ENCODE measurements around the gene DACH1. TPM values are rescaled to one million over a fixed set of nuclear protein-coding genes. Genes with fewer than 3 reads are reported as not detected.

DACH1 gene
- total and polyA plus RNA-seq, 9 of the 15 experiments (the other 6 are each of a cell fraction or from before 2014, with no cell fraction given): 0.04 to 0.07 (median 0.04) TPM; not detected in 2

DNA sequence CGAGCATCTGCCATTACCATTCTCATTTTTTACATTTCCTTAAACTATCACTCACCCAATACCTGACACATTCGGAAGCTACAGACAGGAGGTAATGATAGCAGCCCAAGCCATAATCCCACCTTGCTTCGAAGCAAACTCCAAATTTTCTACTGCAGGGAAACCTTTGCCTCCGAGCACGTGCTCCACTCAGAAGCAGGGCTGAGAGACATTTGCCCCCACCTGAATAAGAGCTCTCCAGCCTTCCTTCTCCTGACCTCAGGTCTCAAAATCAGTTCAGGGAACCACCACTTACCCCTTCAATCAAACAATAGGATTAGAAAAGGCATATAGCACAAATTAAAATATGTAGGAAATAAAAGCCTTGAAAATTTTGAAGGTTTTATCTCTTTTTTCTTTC is 2.3 kb upstream of the DACH1 start:
- ATAC-seq (no peak), DNase-seq (ENCODE audit: extremely low read depth in 1 of 4, low spot score in 3 of 4) (no peak), FAIRE-seq (no peak)
- H4K20me1 ChIP-seq (replicated peaks; ENCODE audit: control insufficient read depth, insufficient read depth, low read length): no peaks in the 10 kb centered on the region
- H3K9ac ChIP-seq (ENCODE audit: insufficient read depth in 1 of 2, low read depth in 2 of 2, low read length in 2 of 2): no peak overlapping the region
- no peak overlapping the region for H3K27ac ChIP-seq (ENCODE audit: extremely low read depth, low read depth, low read length)
- WGBS (ENCODE audit: insufficient coverage, low coverage, missing lambda C conversion rate): 0% methylated on average over 5 of the region's 5 CpGs
- no peak overlapping the region for H3K4me3 ChIP-seq
- H3K9me1 ChIP-seq (ENCODE audit: control insufficient read depth, insufficient read depth, low read length): no peaks in the 10 kb centered on the region
- no peaks in the 10 kb centered on the region for H3K27me3 ChIP-seq (ENCODE audit: control insufficient read depth in 2 of 2, insufficient read depth in 2 of 2, low read length in 2 of 2)
- no peaks in the 10 kb centered on the region for H3K36me3 ChIP-seq (ENCODE audit: control insufficient read depth, insufficient read depth, low read length)
- peaks cover 0 to 8% of the 10 kb centered on the region in 2 experiments; a peak in 2 of 5 replicates for H3K4me1 ChIP-seq (replicated peaks in 1 of 2; ENCODE audit: control insufficient read depth in 2 of 2, insufficient read depth in 2 of 2, low read length in 2 of 2)
- ChIA-PET POLR2A (no interaction called here), CTCF (ENCODE audit: low intra/inter-chr PET ratio) (no interaction called here)
- no TSS peak for BruUV-seq (replicated peaks)
- in situ Hi-C loops (cut with MboI) (no loop called here), intact Hi-C loops (cut with micrococcal nuclease) (no loop called here)
- H3K9me3 ChIP-seq (replicated peaks; ENCODE audit: control insufficient read depth, insufficient read depth, low read depth, low read length): no peaks in the 10 kb centered on the region
- H3K4me2 ChIP-seq (ENCODE audit: insufficient read depth, low read length): no peak overlapping the region
- H2AFZ ChIP-seq (ENCODE audit: low read depth, low read length): no peak overlapping the region
- TF ChIP-seq STAT5A (IDR thresholded peaks at IDR 0.05; ENCODE audit: borderline replicate concordance, low read length): no peak
- no peak for TF ChIP-seq ZFP30 (CRISPR knock-in tag; IDR thresholded peaks at IDR 0.05; ENCODE audit: borderline replicate concordance)
- no peak for TF ChIP-seq KDM5B (IDR thresholded peaks at IDR 0.05; ENCODE audit: insufficient replicate concordance, low read depth, low read length)
- no peak for TF ChIP-seq NCOA6 (IDR thresholded peaks at IDR 0.05)
- TF ChIP-seq, protein P1, sequence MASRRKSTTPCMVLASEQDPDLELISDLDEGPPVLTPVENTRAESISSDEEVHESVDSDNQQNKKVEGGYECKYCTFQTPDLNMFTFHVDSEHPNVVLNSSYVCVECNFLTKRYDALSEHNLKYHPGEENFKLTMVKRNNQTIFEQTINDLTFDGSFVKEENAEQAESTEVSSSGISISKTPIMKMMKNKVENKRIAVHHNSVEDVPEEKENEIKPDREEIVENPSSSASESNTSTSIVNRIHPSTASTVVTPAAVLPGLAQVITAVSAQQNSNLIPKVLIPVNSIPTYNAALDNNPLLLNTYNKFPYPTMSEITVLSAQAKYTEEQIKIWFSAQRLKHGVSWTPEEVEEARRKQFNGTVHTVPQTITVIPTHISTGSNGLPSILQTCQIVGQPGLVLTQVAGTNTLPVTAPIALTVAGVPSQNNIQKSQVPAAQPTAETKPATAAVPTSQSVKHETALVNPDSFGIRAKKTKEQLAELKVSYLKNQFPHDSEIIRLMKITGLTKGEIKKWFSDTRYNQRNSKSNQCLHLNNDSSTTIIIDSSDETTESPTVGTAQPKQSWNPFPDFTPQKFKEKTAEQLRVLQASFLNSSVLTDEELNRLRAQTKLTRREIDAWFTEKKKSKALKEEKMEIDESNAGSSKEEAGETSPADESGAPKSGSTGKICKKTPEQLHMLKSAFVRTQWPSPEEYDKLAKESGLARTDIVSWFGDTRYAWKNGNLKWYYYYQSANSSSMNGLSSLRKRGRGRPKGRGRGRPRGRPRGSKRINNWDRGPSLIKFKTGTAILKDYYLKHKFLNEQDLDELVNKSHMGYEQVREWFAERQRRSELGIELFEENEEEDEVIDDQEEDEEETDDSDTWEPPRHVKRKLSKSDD (conservative IDR thresholded peaks at IDR 0.05; ENCODE audit: low read length): no peak
- no peak for TF ChIP-seq HDAC6 (IDR thresholded peaks at IDR 0.05; ENCODE audit: low read depth, low read length)
- no peak for TF ChIP-seq CTBP1 (IDR thresholded peaks at IDR 0.05; ENCODE audit: borderline replicate concordance)
- TF ChIP-seq TBL1XR1 (IDR thresholded peaks at IDR 0.05; ENCODE audit: low read length in 2 of 2): no peak
- TF ChIP-seq, protein P2, sequence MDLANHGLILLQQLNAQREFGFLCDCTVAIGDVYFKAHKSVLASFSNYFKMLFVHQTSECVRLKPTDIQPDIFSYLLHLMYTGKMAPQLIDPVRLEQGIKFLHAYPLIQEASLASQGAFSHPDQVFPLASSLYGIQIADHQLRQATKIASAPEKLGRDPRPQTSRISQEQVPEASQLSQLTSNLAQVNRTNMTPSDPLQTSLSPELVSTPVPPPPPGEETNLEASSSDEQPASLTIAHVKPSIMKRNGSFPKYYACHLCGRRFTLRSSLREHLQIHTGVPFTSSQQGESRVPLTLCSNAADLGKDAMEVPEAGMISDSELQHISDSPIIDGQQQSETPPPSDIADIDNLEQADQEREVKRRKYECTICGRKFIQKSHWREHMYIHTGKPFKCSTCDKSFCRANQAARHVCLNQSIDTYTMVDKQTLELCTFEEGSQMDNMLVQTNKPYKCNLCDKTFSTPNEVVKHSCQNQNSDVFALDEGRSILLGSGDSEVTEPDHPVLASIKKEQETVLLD (IDR thresholded peaks at IDR 0.05): no peak
- no peak for TF ChIP-seq SMAD2 (IDR thresholded peaks at IDR 0.05; ENCODE audit: low read depth, low read length)
- TF ChIP-seq ZZZ3 (IDR thresholded peaks at IDR 0.05): no peak
- no peak for TF ChIP-seq FOXA3 (CRISPR knock-in tag; conservative IDR thresholded peaks at IDR 0.05 in 1 of 2, IDR thresholded peaks at IDR 0.05 in 1 of 2)
- H3K79me2 ChIP-seq (ENCODE audit: control insufficient read depth, insufficient read depth, low read length): no peaks in the 10 kb centered on the region

Measured in K562 (cell line).